ENCODE measurements around the gene HIVEP2. TPM values are rescaled to one million over a fixed set of nuclear protein-coding genes. Genes with fewer than 3 reads are reported as not detected.

The HIVEP2 gene
- total RNA-seq, 1 donor from 2014 or later: 15.2 TPM

- Mint-ChIP-seq H3K9me3 (no peaks in the 10 kb centered on the region), H3K27me3 (ENCODE audit: low read depth) (no peaks in the 10 kb centered on the region), H3K4me1 (no peaks in the 10 kb centered on the region), H3K36me3 (peaks cover 41% of the 10 kb centered on the region), H3K27ac (no peak overlapping the region), H3K4me3 (no peak overlapping the region)
- TF ChIP-seq, protein P1, sequence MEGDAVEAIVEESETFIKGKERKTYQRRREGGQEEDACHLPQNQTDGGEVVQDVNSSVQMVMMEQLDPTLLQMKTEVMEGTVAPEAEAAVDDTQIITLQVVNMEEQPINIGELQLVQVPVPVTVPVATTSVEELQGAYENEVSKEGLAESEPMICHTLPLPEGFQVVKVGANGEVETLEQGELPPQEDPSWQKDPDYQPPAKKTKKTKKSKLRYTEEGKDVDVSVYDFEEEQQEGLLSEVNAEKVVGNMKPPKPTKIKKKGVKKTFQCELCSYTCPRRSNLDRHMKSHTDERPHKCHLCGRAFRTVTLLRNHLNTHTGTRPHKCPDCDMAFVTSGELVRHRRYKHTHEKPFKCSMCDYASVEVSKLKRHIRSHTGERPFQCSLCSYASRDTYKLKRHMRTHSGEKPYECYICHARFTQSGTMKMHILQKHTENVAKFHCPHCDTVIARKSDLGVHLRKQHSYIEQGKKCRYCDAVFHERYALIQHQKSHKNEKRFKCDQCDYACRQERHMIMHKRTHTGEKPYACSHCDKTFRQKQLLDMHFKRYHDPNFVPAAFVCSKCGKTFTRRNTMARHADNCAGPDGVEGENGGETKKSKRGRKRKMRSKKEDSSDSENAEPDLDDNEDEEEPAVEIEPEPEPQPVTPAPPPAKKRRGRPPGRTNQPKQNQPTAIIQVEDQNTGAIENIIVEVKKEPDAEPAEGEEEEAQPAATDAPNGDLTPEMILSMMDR (IDR thresholded peaks at IDR 0.05; ENCODE audit: unreplicated experiment): no peak
- no peak for DNase-seq (ENCODE audit: low spot score in 2 of 2, unreplicated experiment in 2 of 2)
These were observed 170.9 kb downstream of the HIVEP2 start for GRCh38 chr6:142773859-142774648.

GRCh38 chr6:142773324-142773723 is 171.7 kb downstream of the HIVEP2 start:
- TF ChIP-seq, protein P1 (IDR thresholded peaks at IDR 0.05; ENCODE audit: unreplicated experiment): no peak
- Mint-ChIP-seq H3K36me3 (peaks cover 41% of the 10 kb centered on the region), H3K9me3 (no peaks in the 10 kb centered on the region), H3K27me3 (ENCODE audit: low read depth) (no peaks in the 10 kb centered on the region), H3K4me1 (no peaks in the 10 kb centered on the region), H3K27ac (no peak overlapping the region), H3K4me3 (no peak overlapping the region)
- DNase-seq (ENCODE audit: low spot score in 2 of 2, unreplicated experiment in 2 of 2): no peak

DNA sequence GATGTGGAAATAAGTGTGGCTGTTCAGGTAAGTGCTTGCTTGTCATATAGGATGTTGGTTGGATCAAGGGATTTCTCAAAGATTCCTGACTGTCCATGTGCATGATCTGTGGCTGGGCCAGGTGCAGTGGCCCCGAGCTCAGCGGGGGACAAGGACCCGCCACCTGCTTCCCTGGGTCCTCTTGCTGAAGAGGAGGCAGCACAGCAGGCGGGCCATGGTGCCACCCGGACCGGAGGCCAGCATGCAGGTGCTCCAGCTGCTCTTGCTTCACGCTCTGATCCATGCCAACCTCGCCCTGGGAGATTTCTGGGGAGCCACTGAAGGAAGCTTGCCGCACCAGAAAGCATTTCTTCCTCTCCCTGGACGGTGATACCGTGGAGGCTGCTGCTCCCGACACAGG is 173.8 kb downstream of the HIVEP2 start:
- TF ChIP-seq, protein P1 (IDR thresholded peaks at IDR 0.05; ENCODE audit: unreplicated experiment): no peak
- Mint-ChIP-seq H3K9me3 (no peaks in the 10 kb centered on the region), H3K27ac (no peak overlapping the region), H3K4me3 (no peak overlapping the region), H3K36me3 (peaks cover 41% of the 10 kb centered on the region), H3K27me3 (ENCODE audit: low read depth) (no peaks in the 10 kb centered on the region), H3K4me1 (peaks cover 2% of the 10 kb centered on the region)
- no peak for DNase-seq (ENCODE audit: low spot score in 2 of 2, unreplicated experiment in 2 of 2)

GRCh38 chr6:142765306-142765705 is 179.7 kb downstream of the HIVEP2 start:
- no peak overlapping the region for H3K27ac Mint-ChIP-seq
- peaks cover 17% of the 10 kb centered on the region for H3K36me3 Mint-ChIP-seq
- H3K27me3 Mint-ChIP-seq (ENCODE audit: low read depth): no peaks in the 10 kb centered on the region
- TF ChIP-seq, protein P1 (IDR thresholded peaks at IDR 0.05; ENCODE audit: unreplicated experiment): no peak
- peaks cover 2% of the 10 kb centered on the region for H3K4me1 Mint-ChIP-seq
- no peak for DNase-seq (ENCODE audit: low spot score in 2 of 2, unreplicated experiment in 2 of 2)
- H3K4me3 Mint-ChIP-seq: no peak overlapping the region
- no peaks in the 10 kb centered on the region for H3K9me3 Mint-ChIP-seq

GRCh38 chr6:142764311-142764710 is 180.7 kb downstream of the HIVEP2 start:
- H3K27me3 Mint-ChIP-seq (ENCODE audit: low read depth): no peaks in the 10 kb centered on the region
- H3K9me3 Mint-ChIP-seq: no peaks in the 10 kb centered on the region
- H3K4me1 Mint-ChIP-seq: peaks cover 2% of the 10 kb centered on the region
- H3K27ac Mint-ChIP-seq: no peak overlapping the region
- TF ChIP-seq, protein P1 (IDR thresholded peaks at IDR 0.05; ENCODE audit: unreplicated experiment): no peak
- H3K4me3 Mint-ChIP-seq: no peak overlapping the region
- peaks cover 20% of the 10 kb centered on the region for H3K36me3 Mint-ChIP-seq
- no peak for DNase-seq (ENCODE audit: low spot score in 2 of 2, unreplicated experiment in 2 of 2)

All from mesothelial cell of epicardium (in vitro differentiated cells).